B cell (primary cell): ENCODE results near the gene C19orf44.

Experiments
- CTCF ChIP-seq: fragments of 200-600 bp; IDR thresholded peaks from one replicate; pipeline ENCODE4 v1.8.0; 2022; ENCODE audit warnings: antibody characterized with exemption, mild to moderate bottlenecking
- EZH2 ChIP-seq: IDR thresholded peaks from 2 replicates; pipeline ENCODE4 v1.6.1; 2012; ENCODE audit warnings: borderline replicate concordance, low read depth, mild to moderate bottlenecking, moderate library complexity, low read length; ENCODE audit not compliant: insufficient read depth, poor library complexity, severe bottlenecking

- TF ChIP-seq CTCF (no peak), EZH2 (no peak)
Measured at GRCh38 chr19:16504271-16504670, 8.1 kb downstream of the C19orf44 start.
